Measurements from ENCODE around the gene LPP. TPM values are rescaled to one million over a fixed set of nuclear protein-coding genes. Genes with fewer than 3 reads are reported as not detected.

Gene LPP
- total and polyA plus RNA-seq, 8 donors = 4.9 to 84.4 (median 45.9) TPM

GRCh38 chr3:188301147-188301546 is 147.2 kb downstream of the LPP start:
- DNase-seq = no peak
- no peak for ATAC-seq
- Histone ChIP-seq H3K36me3 (no peaks in the 10 kb centered on the region), H3K27me3 (no peaks in the 10 kb centered on the region), H3K27ac (no peak overlapping the region), H3K9me3 (no peaks in the 10 kb centered on the region), H3K4me3 (no peak overlapping the region), H3K4me1 (peaks cover 40 to 46% (median 43%) of the 10 kb centered on the region in 3 donors)
- 95 to 98% methylated on average over 1 of the region's 1 CpG for WGBS, 2 donors
- TF ChIP-seq CTCF (IDR thresholded peaks at IDR 0.05) = no peak
- intact Hi-C loops (cut with DNase I) = no loop called here
- FAIRE-seq = no peak

- FAIRE-seq (no peak), ATAC-seq (peak in 3 of 4 donors; percentile 8 to 39 (median 10))
- 94 to 97% methylated on average over 2 of the region's 2 CpGs for WGBS, 2 donors
These were observed 149.4 kb downstream of the LPP start for GRCh38 chr3:188303286-188303799.

GRCh38 chr3:188303823-188304222 is 149.9 kb downstream of the LPP start:
- intact Hi-C loops (cut with DNase I) = no loop called here
- peaks cover 21 to 29% (median 24%) of the 10 kb centered on the region in 3 donors for H3K4me1 ChIP-seq
- FAIRE-seq = no peak
- no peaks in the 10 kb centered on the region for H3K27me3 ChIP-seq
- no peak for ATAC-seq
- 95% methylated on average over 3 of the region's 3 CpGs for WGBS, 2 donors
- TF ChIP-seq CTCF (IDR thresholded peaks at IDR 0.05) = no peak
- no peak for DNase-seq
- no peaks in the 10 kb centered on the region for H3K9me3 ChIP-seq
- H3K36me3 ChIP-seq = no peaks in the 10 kb centered on the region
- no peak overlapping the region for H3K4me3 ChIP-seq
- H3K27ac ChIP-seq = no peak overlapping the region

More at GRCh38 chr3:188303286-188303799, 149.4 kb downstream of the LPP start:
- intact Hi-C loops (cut with DNase I) = no loop called here
- H3K36me3 ChIP-seq = no peaks in the 10 kb centered on the region
- no peak overlapping the region for H3K27ac ChIP-seq
- H3K4me3 ChIP-seq = no peak overlapping the region
- H3K9me3 ChIP-seq = no peaks in the 10 kb centered on the region
- H3K27me3 ChIP-seq = no peaks in the 10 kb centered on the region
- no peak for DNase-seq
- H3K4me1 ChIP-seq = peaks cover 24 to 32% (median 26%) of the 10 kb centered on the region in 3 donors
- TF ChIP-seq CTCF (IDR thresholded peaks at IDR 0.05) = no peak

- H3K27me3 ChIP-seq = no peaks in the 10 kb centered on the region
- intact Hi-C loops (cut with DNase I) = no loop called here
- DNase-seq (no peak), FAIRE-seq (no peak), ATAC-seq (no peak)
- peaks cover 21 to 29% (median 24%) of the 10 kb centered on the region in 3 donors for H3K4me1 ChIP-seq
- TF ChIP-seq CTCF (IDR thresholded peaks at IDR 0.05) = no peak
- WGBS, 2 donors = 19 to 23% methylated on average over 1 of the region's 1 CpG
- H3K27ac ChIP-seq = no peak overlapping the region
- H3K4me3 ChIP-seq = no peak overlapping the region
- H3K36me3 ChIP-seq = no peaks in the 10 kb centered on the region
- H3K9me3 ChIP-seq = no peaks in the 10 kb centered on the region
These were observed 150.5 kb downstream of the LPP start for GRCh38 chr3:188304501-188304900.

GRCh38 chr3:188305220-188305619 is 151.3 kb downstream of the LPP start:
- Histone ChIP-seq H3K27me3 (no peaks in the 10 kb centered on the region), H3K4me3 (no peak overlapping the region), H3K9me3 (no peaks in the 10 kb centered on the region), H3K4me1 (peaks cover 21 to 24% (median 24%) of the 10 kb centered on the region in 3 donors), H3K27ac (peak overlapping the region in 1 of 4 donors; percentile 6), H3K36me3 (no peaks in the 10 kb centered on the region)
- no peak for TF ChIP-seq CTCF (IDR thresholded peaks at IDR 0.05)
- ATAC-seq (peak; percentile 72 to 84 (median 74)), FAIRE-seq (no peak), DNase-seq (no peak)
- 53 to 58% methylated on average over 2 of the region's 2 CpGs for WGBS, 2 donors
- intact Hi-C loops (cut with DNase I) = no loop called here
